Endodermal cell (in vitro differentiated cells): ENCODE data around the gene BPIFB6. TPM values are rescaled to one million over a fixed set of nuclear protein-coding genes. Genes with fewer than 3 reads are reported as not detected.
A peak's percentile ranks its signal among the peaks of the same experiment; 100 is the strongest.

Experiments
- DNase-seq: peaks from one replicate; pipeline ENCODE4 v3.0.0-alpha.2; 2017
- H3K27ac ChIP-seq: 2 replicates; pipeline ENCODE4 v1.5.1; 2013; ENCODE audit warnings: mild to moderate bottlenecking, low read depth, low read length, moderate library complexity
- H3K27me3 ChIP-seq: 2 replicates; pipeline ENCODE4 v1.6.1; 2013; ENCODE audit warnings: mild to moderate bottlenecking, low read length, moderate library complexity; ENCODE audit not compliant: insufficient read depth, control insufficient read depth, poor library complexity, severe bottlenecking
- H3K36me3 ChIP-seq: 2 replicates; pipeline ENCODE4 v1.7.0; 2013; ENCODE audit warnings: mild to moderate bottlenecking, low read length, moderate library complexity; ENCODE audit not compliant: control insufficient read depth, insufficient read depth
- H3K4me1 ChIP-seq: one replicate; pipeline ENCODE4 v1.7.0; 2013; ENCODE audit warnings: low read length; ENCODE audit not compliant: control insufficient read depth, insufficient read depth
- H3K4me3 ChIP-seq: 2 replicates; pipeline ENCODE4 v1.5.1; 2013; ENCODE audit warnings: mild to moderate bottlenecking, low read length, moderate library complexity
- H3K9ac ChIP-seq: 2 replicates; pipeline ENCODE4 v1.6.1; 2013; ENCODE audit warnings: mild to moderate bottlenecking, low read length, moderate library complexity; ENCODE audit not compliant: poor library complexity, severe bottlenecking; ENCODE audit errors: extremely low read depth
- H3K9me3 ChIP-seq: 2 replicates; pipeline ENCODE4 v1.6.1; 2013; ENCODE audit warnings: mild to moderate bottlenecking, low read length, moderate library complexity; ENCODE audit not compliant: control insufficient read depth
- H3K27ac Mint-ChIP-seq: 2 replicates; pipeline ENCODE4 v1.8.0; 2020; ENCODE audit warnings: mixed read lengths
- H3K27me3 Mint-ChIP-seq: 2 replicates; pipeline ENCODE4 v1.8.0; 2021; ENCODE audit warnings: mild to moderate bottlenecking, mixed read lengths; ENCODE audit not compliant: insufficient read depth
- H3K36me3 Mint-ChIP-seq: 2 replicates; pipeline ENCODE4 v1.8.0; 2020; ENCODE audit warnings: low read depth, mixed read lengths
- H3K4me1 Mint-ChIP-seq: 2 replicates; pipeline ENCODE4 v1.8.0; 2020; ENCODE audit warnings: mixed read lengths
- H3K4me3 Mint-ChIP-seq: 2 replicates; pipeline ENCODE4 v1.8.0; 2020; ENCODE audit warnings: mild to moderate bottlenecking, moderate library complexity, mixed read lengths
- H3K9me3 Mint-ChIP-seq: 2 replicates; pipeline ENCODE4 v1.8.0; 2020; ENCODE audit warnings: mild to moderate bottlenecking, mixed read lengths
- CTCF ChIP-seq: fragments of 200-600 bp; sonication (generic); conservative IDR thresholded peaks from 2 replicates; pipeline ENCODE4 v1.5.0; 2021; ENCODE audit warnings: antibody characterized with exemption, mild to moderate bottlenecking
- WGBS, 2 experiments: methylation state at CpG; one replicate each; pipeline versions ENCODE4 v1.1.5 to v1.1.7; 2013; ENCODE audit warnings: missing lambda C conversion rate in 2 of 2, mixed read lengths in 1 of 2; ENCODE audit not compliant: insufficient coverage in 1 of 2, insufficient read length in 1 of 2; 5-methylcytosine and 5-hydroxymethylcytosine counted together
- total RNA-seq, 2 donors: library from RNA; stranded (reverse); fragmentation: NEBNext Ultra II Directional in 1 of 2; extraction: Animal tissue kit (Norgen Biotek cat#: 25700) in 1 of 2; gene quantifications; 2 replicates in 1 of 2; 3 replicates in 1 of 2; pipeline ENCODE4 v1.2.1, GENCODE V29; 2021

The BPIFB6 gene
- total RNA-seq, 2 donors from 2014 or later = not detected

GRCh38 chr20:33028875-33029274 is 2.6 kb upstream of the BPIFB6 start:
- H3K4me1 ChIP-seq = no peaks in the 10 kb centered on the region
- TF ChIP-seq CTCF = peak; percentile 12
- 95 to 96% methylated on average over 4 to 7 of the region's 7 CpGs for WGBS, 2 experiments
- H3K4me1 Mint-ChIP-seq = no peaks in the 10 kb centered on the region
- H3K27ac ChIP-seq = no peak overlapping the region
- H3K9ac ChIP-seq = no peak overlapping the region
- H3K4me3 ChIP-seq = no peak overlapping the region
- no peak for DNase-seq
- H3K27ac Mint-ChIP-seq = no peak overlapping the region
- no peaks in the 10 kb centered on the region for H3K9me3 Mint-ChIP-seq
- H3K4me3 Mint-ChIP-seq = no peak overlapping the region
- no peaks in the 10 kb centered on the region for H3K27me3 ChIP-seq
- peaks cover 4% of the 10 kb centered on the region for H3K27me3 Mint-ChIP-seq
- H3K36me3 ChIP-seq = no peaks in the 10 kb centered on the region
- H3K9me3 ChIP-seq = no peaks in the 10 kb centered on the region
- H3K36me3 Mint-ChIP-seq = no peaks in the 10 kb centered on the region

- no peak overlapping the region for H3K27ac ChIP-seq
- WGBS, 2 experiments = 89 to 94% methylated on average over 7 to 9 of the region's 9 CpGs
- no peaks in the 10 kb centered on the region for H3K4me1 ChIP-seq
- no peak for TF ChIP-seq CTCF
- Mint-ChIP-seq H3K36me3 (no peaks in the 10 kb centered on the region), H3K27me3 (peaks cover 6% of the 10 kb centered on the region), H3K4me1 (no peaks in the 10 kb centered on the region), H3K27ac (no peak overlapping the region), H3K4me3 (no peak overlapping the region), H3K9me3 (no peaks in the 10 kb centered on the region)
- no peaks in the 10 kb centered on the region for H3K9me3 ChIP-seq
- no peaks in the 10 kb centered on the region for H3K36me3 ChIP-seq
- H3K9ac ChIP-seq = no peak overlapping the region
- DNase-seq = no peak
- H3K27me3 ChIP-seq = no peaks in the 10 kb centered on the region
- H3K4me3 ChIP-seq = no peak overlapping the region
These were observed 1.4 kb upstream of the BPIFB6 start for GRCh38 chr20:33030076-33030475.

GRCh38 chr20:33030569-33030968 is 879 bp upstream of the BPIFB6 start:
- 89 to 91% methylated on average over 4 to 6 of the region's 6 CpGs for WGBS, 2 experiments
- H3K4me1 ChIP-seq = no peaks in the 10 kb centered on the region
- no peaks in the 10 kb centered on the region for H3K36me3 ChIP-seq
- H3K27ac Mint-ChIP-seq = no peak overlapping the region
- H3K9ac ChIP-seq = no peak overlapping the region
- H3K9me3 ChIP-seq = no peaks in the 10 kb centered on the region
- no peaks in the 10 kb centered on the region for H3K27me3 ChIP-seq
- peaks cover 9% of the 10 kb centered on the region for H3K27me3 Mint-ChIP-seq
- no peaks in the 10 kb centered on the region for H3K4me1 Mint-ChIP-seq
- no peak for TF ChIP-seq CTCF
- H3K4me3 ChIP-seq = no peak overlapping the region
- H3K36me3 Mint-ChIP-seq = no peaks in the 10 kb centered on the region
- H3K4me3 Mint-ChIP-seq = no peak overlapping the region
- no peak overlapping the region for H3K27ac ChIP-seq
- H3K9me3 Mint-ChIP-seq = no peaks in the 10 kb centered on the region
- no peak for DNase-seq
